ENCODE data around the gene HTR3D. TPM values are rescaled to one million over a fixed set of nuclear protein-coding genes. Genes with fewer than 3 reads are reported as not detected.
A peak's percentile ranks its signal among the peaks of the same experiment; 100 is the strongest.
"Not testable (repeated sequence)": the region's sequence is repeated elsewhere in the genome, so short reads cannot be mapped to it uniquely, and the experiment has no call there.

HTR3D gene
- total RNA-seq, 2 experiments from 2014 or later, result not detected

- Mint-ChIP-seq H3K4me1 (ENCODE audit: low read depth) (peaks cover 26% of the 10 kb centered on the region), H3K27ac (peak overlapping the region; percentile 66), H3K36me3 (ENCODE audit: low read depth) (peaks cover 15% of the 10 kb centered on the region), H3K4me3 (peak overlapping the region; percentile 100), H3K27me3 (peaks cover 9% of the 10 kb centered on the region), H3K9me3 (no peaks in the 10 kb centered on the region)
- H3K4me3 ChIP-seq (ENCODE audit: low read length), result peak overlapping the region; percentile 96
- no peak for DNase-seq
- ChIA-PET CTCF (interaction anchor here (0.8 to 1.9 kb wide), 3 partner anchors 123 to 231 kb away, joined by 3 to 5 read pairs (median 3); partner anchors contain the start of genes EEF1AKMT4 and PARL), POLR2A (interaction anchor here (0.7 to 1.5 kb wide), 2 partner anchors 28 to 117 kb away, joined by 3 to 8 read pairs; partner anchors contain the start of gene EIF2B5)
- peaks cover 0 to 3% of the 10 kb centered on the region in 2 experiments for H3K27me3 ChIP-seq (ENCODE audit: control insufficient read depth in 1 of 2, insufficient read depth in 2 of 2, low read length in 2 of 2)
- no peaks in the 10 kb centered on the region for H3K36me3 ChIP-seq (ENCODE audit: insufficient read depth, low read length)
- intact Hi-C loops (cut with DNase I, micrococcal nuclease), result loop anchor here in 1 of 2 experiments (5.0 to 10.0 kb wide), 5 partner anchors 119 to 1566 kb away; partner anchors contain the start of genes ABCF3, EIF2B5, PSMD2 and SENP2
- no peak overlapping the region for H3K27ac ChIP-seq (ENCODE audit: low read depth in 1 of 2, low read length in 2 of 2)
- ATAC-seq (ENCODE audit: poor library complexity), result no peak
- no peaks in the 10 kb centered on the region for H3K9me3 ChIP-seq (ENCODE audit: control insufficient read depth in 1 of 2, insufficient read depth in 1 of 2, low read length in 2 of 2)
- H3K4me1 ChIP-seq (ENCODE audit: insufficient read depth, low read length), result peaks cover 16% of the 10 kb centered on the region
- TF ChIP-seq CTCF (IDR thresholded peaks at IDR 0.05), result no peak
Observed at GRCh38 chr3:184018424-184018973, 13.0 kb upstream of the HTR3D start.

- Histone ChIP-seq H3K4me3 (ENCODE audit: low read length) (no peak overlapping the region), H3K4me1 (ENCODE audit: insufficient read depth, low read length) (peaks cover 7% of the 10 kb centered on the region), H3K27ac (ENCODE audit: low read depth in 1 of 2, low read length in 2 of 2) (no peak overlapping the region), H3K36me3 (ENCODE audit: insufficient read depth, low read length) (no peaks in the 10 kb centered on the region), H3K27me3 (ENCODE audit: control insufficient read depth in 1 of 2, insufficient read depth in 2 of 2, low read length in 2 of 2) (peaks cover 0 to 3% of the 10 kb centered on the region in 2 experiments), H3K9me3 (ENCODE audit: control insufficient read depth in 1 of 2, insufficient read depth in 1 of 2, low read length in 2 of 2) (no peaks in the 10 kb centered on the region)
- no peaks in the 10 kb centered on the region for H3K9me3 Mint-ChIP-seq
- peaks cover 11% of the 10 kb centered on the region for H3K4me1 Mint-ChIP-seq (ENCODE audit: low read depth)
- POLR2A ChIA-PET, result no interaction called here
- no peak for ATAC-seq (ENCODE audit: poor library complexity)
- no peak for TF ChIP-seq CTCF (IDR thresholded peaks at IDR 0.05)
- intact Hi-C loops (cut with DNase I, micrococcal nuclease), result loop anchor here in 1 of 2 experiments (5.0 kb wide), 1 partner anchor 230 kb away; no protein-coding TSS in a partner anchor
- H3K27me3 Mint-ChIP-seq, result peaks cover 9% of the 10 kb centered on the region
- H3K36me3 Mint-ChIP-seq (ENCODE audit: low read depth), result peaks cover 10% of the 10 kb centered on the region
- no peak overlapping the region for H3K4me3 Mint-ChIP-seq
- no peak overlapping the region for H3K27ac Mint-ChIP-seq
- CTCF ChIA-PET, result no interaction called here
- peak in 1 of 14 experiments; percentile 11 for DNase-seq
Observed at GRCh38 chr3:184022323-184022722, 9.2 kb upstream of the HTR3D start.

GRCh38 chr3:184025256-184025655 is 6.3 kb upstream of the HTR3D start:
- DNase-seq; CTCF ChIA-PET; H3K4me3 ChIP-seq (ENCODE audit: low read length); H3K27me3 Mint-ChIP-seq; H3K4me1 ChIP-seq (ENCODE audit: insufficient read depth, low read length); H3K36me3 Mint-ChIP-seq (ENCODE audit: low read depth); H3K4me1 Mint-ChIP-seq (ENCODE audit: low read depth); H3K9me3 ChIP-seq (ENCODE audit: control insufficient read depth in 1 of 2, insufficient read depth in 1 of 2, low read length in 2 of 2); H3K36me3 ChIP-seq (ENCODE audit: insufficient read depth, low read length); H3K27me3 ChIP-seq (ENCODE audit: control insufficient read depth in 1 of 2, insufficient read depth in 2 of 2, low read length in 2 of 2); H3K27ac ChIP-seq (ENCODE audit: low read depth in 1 of 2, low read length in 2 of 2); H3K9me3 Mint-ChIP-seq; intact Hi-C loops (cut with DNase I, micrococcal nuclease); H3K4me3 Mint-ChIP-seq; H3K27ac Mint-ChIP-seq; ATAC-seq (ENCODE audit: poor library complexity): not testable (repeated sequence)
- POLR2A ChIA-PET, result interaction anchor here (0.7 kb wide), 1 partner anchor 109 kb away, joined by 3 read pairs; no protein-coding TSS in a partner anchor

GRCh38 chr3:184028275-184028890 is 3.2 kb upstream of the HTR3D start:
- H3K27ac ChIP-seq (ENCODE audit: low read depth in 1 of 2, low read length in 2 of 2); ATAC-seq (ENCODE audit: poor library complexity); H3K9me3 Mint-ChIP-seq; H3K27me3 ChIP-seq (ENCODE audit: control insufficient read depth in 1 of 2, insufficient read depth in 2 of 2, low read length in 2 of 2); H3K4me3 Mint-ChIP-seq; H3K4me1 ChIP-seq (ENCODE audit: insufficient read depth, low read length); H3K4me1 Mint-ChIP-seq (ENCODE audit: low read depth); H3K36me3 ChIP-seq (ENCODE audit: insufficient read depth, low read length); DNase-seq; H3K4me3 ChIP-seq (ENCODE audit: low read length); H3K27me3 Mint-ChIP-seq; H3K9me3 ChIP-seq (ENCODE audit: control insufficient read depth in 1 of 2, insufficient read depth in 1 of 2, low read length in 2 of 2); H3K36me3 Mint-ChIP-seq (ENCODE audit: low read depth); H3K27ac Mint-ChIP-seq; POLR2A ChIA-PET; intact Hi-C loops (cut with DNase I, micrococcal nuclease); CTCF ChIA-PET: not testable (repeated sequence)
